HS-5 (cell line): ENCODE measurements around the gene B3GAT3.
"Not testable (repeated sequence)": the region's sequence is repeated elsewhere in the genome, so short reads cannot be mapped to it uniquely, and the experiment has no call there.

Experiments
- DNase-seq: peaks from one replicate; pipeline ENCODE4 v3.0.0-alpha.2; 2012; ENCODE audit warnings: low read depth

B3GAT3 gene

DNA sequence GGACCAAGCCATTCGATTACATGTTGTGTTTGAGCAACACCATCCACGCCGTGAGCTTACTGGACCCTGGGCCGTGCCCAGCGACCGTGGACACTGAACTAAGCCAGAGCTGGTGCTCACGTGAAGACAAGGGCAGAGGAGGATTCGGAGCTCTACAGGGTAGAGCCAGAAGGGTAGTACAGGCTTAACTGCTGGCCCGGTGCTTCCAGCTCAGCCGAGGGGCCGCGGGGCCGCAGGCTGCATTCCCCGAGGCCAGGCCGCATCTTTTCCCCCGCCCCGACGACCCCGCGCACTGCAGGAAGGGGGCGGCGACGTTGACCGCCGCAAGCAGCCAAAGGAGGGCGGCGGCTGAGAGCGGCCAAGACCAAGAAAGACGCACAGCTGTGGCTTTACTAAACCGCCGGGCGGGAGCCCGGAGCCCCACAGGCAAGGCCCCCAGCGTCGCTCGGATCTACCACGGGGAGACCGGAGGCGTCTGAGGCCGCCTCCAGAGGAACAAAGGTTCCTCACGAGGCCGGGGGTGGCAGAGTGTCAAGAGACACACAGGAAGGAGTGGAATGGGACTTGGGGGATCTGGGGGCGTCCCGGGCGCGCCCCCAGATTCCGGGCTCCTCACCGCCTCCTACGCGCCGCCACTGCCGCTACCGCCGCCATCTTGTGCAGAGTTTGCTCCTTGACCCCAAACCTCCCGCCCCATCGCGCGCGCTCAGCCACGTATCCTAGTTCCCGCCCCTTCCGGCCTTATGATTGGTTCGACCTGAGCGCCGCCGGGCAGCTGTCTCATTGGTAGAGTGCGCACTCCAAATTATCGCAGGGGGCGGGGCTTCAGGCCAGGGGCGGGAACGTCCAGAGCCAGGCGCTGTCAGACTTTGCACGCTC lies 24.4 kb upstream of the B3GAT3 start, which contains the start of gene GANAB:
Gene GANAB (minus strand): TSS at position 668 of the 879 bp plus-strand sequence. CDS start 14 bp downstream, at position 654.
- peak; percentile 86 for DNase-seq

DNA sequence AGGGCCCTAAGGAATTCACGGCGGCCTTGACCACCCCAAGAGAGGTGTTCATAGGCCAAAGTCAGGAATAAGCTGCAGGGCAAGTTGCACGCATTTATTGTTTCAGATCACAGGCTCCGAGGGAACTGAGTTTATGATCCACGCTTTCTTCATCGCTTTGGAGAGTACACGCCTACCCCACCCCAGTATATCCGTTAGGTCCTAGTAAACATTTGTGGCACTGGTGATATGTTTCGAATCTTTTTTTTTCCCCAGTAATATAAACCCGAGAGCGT lies 23.8 kb upstream of the B3GAT3 start:
- DNase-seq, result no peak

DNA sequence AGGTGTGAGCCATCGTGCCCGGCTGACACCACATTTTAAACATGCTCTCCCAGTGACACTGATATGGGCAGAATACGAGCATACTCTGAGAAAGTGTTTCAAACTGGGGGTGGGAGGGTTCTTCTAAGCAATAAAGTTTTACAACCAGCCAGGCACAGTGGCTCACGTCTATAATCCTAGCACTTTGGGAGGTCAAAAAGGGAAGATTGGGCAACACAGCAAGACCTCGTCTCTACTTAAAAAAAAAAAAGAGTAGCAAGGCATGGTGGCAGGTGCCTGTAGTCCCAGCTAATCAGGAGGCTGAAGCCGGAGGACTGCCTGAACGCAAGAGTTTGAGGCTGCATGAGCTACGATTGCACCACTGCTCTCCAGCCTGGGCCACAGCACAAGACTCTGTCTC lies 22.4 kb upstream of the B3GAT3 start:
- no peak for DNase-seq

DNA sequence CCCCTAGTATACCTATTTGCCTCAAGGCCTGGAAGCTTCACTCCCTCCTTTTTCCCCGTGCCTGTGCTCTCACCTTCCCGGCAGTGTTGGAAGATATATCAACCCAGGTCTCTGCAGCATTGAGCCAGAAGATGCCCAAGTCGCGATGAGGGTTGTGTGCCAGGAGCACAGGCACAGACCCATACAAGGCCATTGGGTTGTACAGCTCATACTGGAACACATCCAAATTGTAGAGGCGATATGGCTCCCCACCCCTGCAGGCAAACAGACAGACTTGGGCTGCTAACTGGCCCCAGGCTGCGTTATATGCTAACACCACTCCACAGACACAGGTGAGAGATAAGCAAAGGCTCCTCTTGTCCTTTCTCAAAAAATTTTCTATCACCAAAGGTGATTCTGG lies 10.7 kb upstream of the B3GAT3 start:
- no peak for DNase-seq

DNA sequence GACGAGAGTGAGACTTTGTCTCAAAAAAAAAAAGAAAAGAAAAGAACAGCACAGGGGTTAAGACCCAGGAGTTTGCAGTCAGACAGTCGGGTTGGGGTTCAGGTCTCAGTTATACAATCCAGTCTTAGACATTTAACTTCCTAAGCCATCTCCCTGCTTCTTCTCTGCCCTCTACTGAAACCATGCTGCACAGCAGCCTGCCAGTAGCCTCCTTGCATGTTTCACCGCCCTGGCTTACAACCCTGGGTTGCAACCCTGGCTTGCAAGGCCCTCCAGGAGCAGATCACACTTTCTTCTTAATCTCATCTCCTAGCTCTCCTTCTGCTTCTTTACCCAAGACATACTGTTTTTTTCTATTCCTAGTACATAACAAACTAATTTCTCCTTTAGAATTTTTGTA lies 5.9 kb upstream of the B3GAT3 start:
- no peak for DNase-seq

DNA sequence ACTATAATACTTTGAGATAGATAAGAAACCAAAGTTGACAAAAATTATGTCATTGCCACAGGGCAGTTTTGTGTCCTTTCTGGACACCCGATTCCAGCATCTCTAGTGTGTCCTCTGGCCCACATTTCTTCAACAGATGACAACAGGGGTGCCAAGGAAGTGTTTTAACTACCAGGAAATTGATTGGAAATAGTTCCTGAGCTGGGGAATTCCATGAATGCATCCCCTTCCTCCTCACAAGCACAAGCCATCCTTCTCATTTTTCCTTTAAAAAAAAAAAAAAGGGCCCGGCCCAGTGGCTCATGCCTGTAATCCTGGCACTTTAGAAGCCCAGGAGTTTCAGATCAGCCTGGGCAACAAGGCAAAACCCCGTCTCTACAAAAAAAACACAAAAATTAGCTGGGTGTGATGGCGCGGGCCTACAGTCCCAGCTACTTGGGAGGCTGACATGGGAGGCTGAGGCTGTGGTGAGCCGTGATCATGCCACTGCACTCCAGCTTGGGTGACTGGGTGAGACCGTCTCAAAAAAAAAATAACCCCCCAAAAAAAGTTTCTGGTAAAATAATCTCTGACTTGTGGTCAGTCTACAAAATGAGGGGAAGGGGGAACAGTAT lies 797 bp upstream of the B3GAT3 start:
- DNase-seq, result no peak

DNA sequence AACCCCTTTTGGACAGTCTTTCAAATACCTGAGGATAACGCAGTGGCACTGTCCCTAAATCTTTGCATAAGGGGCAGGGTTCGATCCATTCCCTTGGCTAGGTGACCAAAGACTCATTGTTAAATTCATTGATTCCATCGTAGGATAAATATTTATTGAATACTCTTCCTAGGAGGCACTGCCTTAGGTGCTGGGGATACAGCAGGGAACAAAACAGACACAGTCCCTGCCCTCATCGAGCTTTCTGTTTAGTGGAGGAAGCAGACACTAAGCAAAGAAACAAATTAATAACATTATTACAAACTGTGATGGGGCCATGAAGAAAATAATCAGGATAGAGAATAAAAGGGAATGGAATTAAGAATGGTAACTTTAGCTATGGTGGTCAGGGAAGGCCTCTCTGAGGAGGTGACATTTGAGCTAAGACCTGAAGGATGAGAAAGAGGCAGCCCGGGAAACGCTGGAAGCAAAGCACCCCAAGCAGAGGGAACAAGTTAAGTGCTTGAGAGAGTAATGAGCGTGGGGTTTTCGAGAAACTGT lies 689 bp downstream of the B3GAT3 start:
- DNase-seq, result no peak

DNA sequence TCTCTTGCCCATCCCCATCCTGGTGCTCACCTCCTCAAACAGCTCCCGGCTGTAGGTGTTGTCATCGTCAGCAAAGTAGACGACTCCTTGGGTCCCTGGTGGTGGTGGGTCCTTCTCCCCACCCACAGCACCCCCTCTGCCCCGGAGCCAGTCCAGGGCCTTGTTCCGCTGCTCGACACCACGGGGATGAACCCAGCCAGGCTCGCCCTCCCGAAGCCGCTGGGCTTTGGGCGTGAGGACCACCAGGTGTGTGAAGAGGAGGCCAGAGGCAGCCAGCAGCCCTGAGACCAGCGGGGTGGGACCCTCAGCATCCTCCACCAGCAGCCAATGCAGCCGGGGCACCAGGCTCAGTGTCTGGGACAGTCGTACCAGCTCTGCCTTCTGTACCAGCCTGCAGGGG lies 4.8 kb downstream of the B3GAT3 start:
- DNase-seq, result not testable (repeated sequence)

DNA sequence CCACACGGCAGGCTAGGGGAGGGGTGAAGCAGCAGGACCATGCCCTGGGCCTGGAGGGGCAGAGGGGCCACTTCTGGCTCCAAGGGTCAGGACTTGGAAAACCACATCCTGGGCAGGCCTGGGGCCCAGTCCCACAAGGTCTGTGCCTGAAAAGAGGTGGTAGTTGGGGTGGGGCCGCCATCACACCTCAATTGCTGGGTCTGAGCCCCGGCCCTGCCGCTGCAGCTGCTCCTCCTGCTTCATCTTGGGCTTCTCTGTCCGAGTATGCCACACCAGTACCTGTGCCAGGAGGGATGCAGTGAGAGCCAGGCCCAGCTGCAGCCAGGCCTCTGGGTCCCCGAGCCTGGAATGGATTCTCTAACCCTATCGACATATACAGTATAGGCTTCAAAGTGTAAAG lies 6.3 kb downstream of the B3GAT3 start:
- DNase-seq, result no peak

DNA sequence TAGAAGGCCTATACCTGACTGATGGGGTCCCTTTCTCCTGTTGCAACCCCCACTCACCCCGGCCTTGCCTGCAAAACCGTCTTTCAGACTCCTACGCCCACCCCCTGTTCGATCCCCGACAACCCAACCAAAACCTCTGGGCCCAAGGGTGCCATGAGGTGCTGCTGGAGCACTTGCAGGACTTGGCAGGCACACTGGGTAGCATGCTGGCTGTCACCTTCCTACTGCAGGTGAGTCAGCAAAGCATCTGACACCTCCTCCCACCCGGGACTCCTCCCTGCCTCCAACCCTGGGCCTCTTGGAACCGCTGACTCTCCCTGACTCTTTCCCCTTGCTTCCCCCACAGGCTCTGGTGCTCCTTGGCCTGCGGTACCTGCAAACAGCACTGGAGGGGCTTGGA lies 7.5 kb downstream of the B3GAT3 start:
- no peak for DNase-seq

DNA sequence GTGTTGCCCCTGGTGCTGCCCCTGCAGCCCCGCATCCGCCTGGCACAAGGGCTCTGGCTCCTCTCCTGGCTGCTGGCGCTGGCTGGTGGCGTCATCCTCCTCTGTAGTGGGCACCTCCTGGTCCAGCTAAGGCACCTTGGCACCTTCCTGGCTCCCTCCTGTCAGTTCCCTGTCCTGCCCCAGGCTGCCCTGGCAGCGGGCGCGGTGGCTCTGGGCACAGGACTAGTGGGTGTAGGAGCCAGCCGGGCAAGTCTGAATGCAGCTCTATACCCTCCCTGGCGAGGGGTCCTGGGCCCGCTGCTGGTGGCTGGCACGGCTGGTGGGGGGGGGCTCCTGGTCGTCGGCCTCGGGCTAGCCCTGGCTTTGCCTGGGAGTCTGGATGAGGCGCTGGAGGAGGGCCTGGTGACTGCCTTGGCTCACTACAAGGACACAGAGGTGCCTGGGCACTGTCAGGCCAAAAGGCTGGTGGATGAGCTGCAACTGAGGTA lies 8.5 kb downstream of the B3GAT3 start:
- no peak for DNase-seq

DNA sequence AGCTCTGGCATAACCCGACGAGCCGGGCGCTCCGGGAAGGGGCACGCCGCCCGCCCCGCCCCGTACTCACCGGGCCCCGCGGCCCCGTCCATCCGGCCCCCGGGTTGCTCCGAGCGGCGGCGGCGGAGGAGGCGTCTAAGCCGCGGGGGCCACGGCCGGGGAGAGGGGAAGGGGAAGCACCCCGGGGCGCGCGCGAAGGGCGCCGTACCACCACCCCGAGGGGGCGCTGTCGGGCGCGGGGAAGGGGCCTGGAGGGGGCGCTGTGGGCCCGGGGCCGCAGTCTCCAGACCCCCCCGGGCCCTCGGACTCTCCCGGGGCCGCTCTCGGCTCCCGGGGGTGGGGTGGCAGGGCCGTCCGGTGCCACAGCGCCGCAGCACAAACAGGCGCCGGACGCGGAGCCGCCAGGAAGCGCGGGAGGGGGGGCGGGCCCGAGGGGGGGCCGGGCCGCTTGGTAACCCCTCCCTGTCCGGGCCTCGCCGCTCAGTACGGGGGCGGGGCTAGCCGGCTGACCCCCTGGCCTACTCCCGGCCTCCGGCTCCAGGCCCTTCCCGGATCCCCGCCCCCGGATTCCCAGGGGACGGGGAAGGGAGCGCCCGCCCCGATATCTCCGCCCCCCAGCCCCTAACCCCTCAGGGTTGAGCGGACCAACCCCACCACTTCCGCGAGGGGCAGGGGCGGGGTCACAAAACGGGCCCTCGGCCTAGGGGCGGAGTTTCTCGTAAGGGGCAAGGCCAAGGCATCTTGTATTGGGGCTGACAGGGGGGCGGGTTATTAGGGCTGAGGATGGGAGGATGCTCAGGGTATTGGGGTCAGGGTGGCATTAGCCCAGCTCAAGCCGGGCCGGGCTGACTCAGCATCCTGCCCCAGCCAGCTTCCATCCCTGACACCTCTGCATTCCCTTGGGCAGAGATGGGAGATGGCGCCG lies 9.2 kb downstream of the B3GAT3 start, which contains the start of the genes EML3 and ROM1:
Gene EML3 (minus strand): TSS at position 410 of the 925 bp plus-strand sequence. CDS start 318 bp downstream, at position 92.
Gene ROM1 (plus strand): TSS at position 892 of the 925 bp plus-strand sequence. CDS start 25 bp downstream, at position 917.
- DNase-seq, result no peak

DNA sequence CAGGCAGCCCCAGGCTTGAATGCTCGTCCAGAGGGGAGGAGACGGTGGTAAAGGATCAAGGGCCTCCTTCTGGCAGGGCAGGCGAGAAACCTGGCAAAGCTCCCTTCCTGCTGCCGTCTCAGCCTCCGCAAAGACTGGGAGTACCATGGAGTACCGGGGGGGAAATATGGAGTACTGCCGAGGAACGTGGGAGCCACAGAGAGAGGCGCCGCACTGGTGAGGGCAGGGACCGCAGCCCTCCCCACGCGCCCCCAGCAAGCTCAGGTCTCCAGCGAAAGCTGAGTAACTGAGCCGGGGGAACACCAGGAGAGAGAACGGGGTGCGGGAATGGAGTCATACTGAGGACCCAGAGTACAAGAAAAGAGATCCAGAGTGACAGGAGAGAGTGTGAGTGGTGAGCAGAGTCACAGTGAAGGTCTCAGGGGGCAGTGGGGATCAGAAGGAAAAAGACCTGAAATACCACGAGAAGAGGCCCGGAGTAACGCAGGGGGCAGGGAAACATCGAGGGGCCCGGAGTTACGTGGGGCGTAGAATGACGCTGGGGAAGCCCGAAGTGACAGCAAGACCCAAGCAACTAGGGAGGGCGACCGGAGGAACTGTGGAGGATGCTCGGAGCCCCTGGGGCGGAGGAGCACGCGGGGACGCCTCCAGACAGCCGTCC lies 10.0 kb downstream of the B3GAT3 start:
- DNase-seq, result no peak

DNA sequence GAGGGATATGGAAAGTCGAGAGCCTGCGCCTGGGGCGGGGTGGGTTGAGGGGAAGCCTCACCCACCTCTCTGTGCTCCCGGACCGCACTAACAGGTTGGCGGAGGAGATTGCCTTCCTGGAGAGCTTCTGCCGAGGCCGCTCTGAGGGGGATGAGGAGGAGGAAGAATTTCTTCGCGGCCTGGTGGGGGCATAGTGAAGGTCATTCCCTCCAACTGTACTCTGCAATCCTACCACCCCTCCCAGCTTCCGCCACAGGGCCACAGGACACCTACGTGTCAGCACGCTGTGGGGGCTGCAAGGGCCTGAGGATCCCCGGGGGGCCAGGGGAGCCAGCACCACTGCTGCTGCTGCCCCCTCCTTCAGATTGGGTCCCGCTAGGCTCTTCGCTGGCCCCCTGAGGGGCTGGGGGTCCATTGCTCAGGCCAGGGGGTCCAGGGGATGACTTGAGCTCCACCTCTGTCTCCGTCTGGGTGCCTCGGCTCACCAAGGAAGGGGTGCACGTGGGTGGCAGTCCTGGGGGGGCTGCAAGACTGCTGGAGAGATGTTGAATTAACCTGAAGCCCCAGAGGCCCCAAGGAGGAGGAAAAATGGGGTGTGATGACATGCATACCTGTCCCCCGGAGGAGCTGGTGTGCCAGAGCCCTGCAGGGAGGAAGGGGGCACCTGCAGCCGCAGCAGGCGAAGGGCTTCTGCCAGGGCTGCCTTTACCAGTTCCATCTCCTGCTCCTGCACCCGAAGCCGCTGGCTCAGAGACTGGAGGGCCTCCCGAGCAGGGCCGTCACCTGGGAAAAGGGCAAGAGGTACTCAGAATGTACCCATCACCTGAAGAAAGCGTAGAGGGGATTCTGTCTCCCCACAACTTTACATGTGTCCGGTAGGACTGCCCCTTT lies 10.7 kb downstream of the B3GAT3 start:
- no peak for DNase-seq

DNA sequence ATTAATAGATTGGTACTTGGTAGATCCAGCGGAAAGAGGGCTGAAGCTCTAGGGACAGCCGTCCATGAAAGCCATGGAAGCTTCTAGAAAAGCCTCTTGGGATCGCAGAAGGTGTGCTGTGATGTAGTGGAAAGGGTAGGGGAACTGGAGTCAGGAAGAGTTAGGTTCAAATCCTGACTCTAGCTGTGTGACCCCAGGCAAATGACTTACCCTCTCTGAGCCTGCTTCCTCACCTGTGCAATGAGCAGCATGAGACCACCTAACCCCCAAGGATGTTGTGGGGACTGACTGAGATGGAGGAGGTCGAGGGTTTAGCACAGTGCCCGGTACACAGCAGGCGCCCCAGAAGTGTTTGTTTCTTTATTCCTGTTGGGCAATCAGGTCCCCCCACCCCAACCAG lies 11.4 kb downstream of the B3GAT3 start:
- DNase-seq, result no peak

DNA sequence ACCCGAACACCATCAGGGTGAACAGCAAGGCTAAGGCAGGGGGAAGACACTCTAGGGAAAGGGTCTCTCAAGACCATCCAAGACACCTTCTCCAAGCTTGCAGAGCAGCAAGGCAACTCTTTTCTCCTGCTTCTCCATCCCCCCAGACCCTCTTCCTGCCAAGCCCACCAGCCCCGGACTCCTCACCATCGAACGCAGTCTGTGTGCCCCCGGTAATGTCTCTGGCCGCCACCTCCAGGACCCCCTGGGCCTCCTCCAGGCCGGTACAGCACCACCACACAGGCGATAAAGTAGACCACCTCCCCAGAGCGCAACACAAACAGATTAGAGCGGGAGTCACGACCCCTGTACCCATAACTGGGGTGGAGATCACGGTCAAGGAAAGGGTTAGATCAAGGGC lies 13.0 kb downstream of the B3GAT3 start:
- no peak for DNase-seq

DNA sequence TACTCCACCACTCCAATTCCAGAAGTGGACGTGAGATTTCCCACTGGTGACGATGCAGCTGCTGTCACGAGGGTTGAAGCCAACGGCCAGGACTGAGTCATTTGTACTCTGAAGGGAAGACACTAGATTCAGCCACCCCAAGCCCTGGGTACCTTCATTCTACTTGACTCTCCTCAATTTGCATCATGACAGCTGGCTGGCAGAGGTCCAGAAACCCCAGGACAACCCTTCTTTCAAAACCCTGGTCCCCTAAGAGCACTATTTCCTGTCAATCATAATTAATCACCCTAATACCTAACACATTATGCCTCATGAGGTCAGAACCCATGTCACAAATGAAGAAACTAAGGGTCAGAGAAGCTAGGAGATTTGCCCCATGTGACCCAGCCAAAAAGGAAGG lies 14.1 kb downstream of the B3GAT3 start:
- no peak for DNase-seq

DNA sequence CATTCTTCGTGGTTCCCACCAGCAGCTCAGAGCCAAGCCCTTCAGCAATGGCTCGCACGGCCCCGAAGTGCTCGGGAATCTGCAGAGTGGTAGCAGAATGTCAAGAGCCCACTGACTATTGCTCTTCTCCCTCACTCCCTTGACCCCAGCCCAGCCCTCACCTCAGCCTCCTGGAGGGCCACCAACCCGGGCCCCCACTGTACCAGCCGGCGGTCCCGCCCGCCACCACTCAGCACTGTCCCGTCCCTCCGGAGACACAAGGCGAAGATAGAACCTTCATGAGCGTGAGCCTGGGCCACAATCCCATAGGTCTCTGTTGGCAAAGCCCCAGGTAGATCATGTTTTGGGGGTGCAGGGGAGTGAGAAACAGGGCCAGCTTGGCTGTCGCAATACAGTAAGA lies 15.9 kb downstream of the B3GAT3 start:
- no peak for DNase-seq

DNA sequence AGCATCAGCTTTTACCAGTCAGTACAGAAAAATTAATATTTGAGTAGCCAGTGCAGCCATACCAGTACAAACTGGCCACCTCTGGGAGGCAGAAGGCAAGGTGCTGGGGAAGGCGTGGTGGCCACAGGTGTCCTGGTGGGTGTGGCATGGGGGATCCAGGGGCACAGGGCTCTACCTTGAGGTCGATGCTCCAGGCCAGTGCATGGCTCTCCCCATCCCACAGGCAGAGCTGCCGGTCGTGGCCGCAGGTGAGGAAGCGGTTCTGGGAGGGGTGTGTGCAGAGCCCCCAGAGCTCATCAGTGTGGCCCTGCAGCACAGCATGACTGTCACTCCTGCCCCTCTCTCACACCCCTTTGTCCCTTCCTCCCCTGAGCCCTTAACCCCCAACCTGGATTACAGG lies 16.3 kb downstream of the B3GAT3 start:
- DNase-seq, result no peak

DNA sequence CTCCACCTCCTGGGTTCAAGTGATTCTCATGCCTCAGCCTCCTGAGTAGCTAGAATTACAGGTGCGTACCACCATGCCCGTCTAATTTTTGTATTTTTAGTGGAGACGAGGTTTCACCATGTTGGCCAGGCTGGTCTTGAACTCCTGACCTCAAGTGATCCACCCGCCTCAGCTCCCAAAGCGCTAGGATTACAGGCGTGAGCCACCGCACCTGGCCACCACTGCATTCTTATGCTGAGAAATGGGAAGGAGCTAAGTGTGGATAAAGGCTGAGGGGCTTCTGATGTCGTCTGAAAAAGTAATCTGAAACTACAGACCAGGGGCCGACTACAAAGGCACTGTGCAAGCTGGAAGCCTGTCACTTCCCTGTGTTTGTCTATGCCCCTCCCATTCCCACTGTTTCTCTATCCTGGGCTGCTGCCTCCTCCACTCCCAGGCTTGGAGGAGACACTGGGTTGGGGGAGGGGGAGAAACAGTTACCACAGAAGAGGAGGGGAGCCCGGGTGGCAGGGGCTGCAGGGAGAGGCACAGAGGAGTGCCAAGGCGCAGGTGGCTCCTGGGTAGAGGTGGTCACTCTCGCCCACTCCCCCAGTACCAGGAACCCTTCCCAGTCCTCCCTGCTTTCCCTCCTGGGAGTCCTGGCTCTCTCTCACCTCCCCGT lies 17.2 kb downstream of the B3GAT3 start:
- DNase-seq, result no peak
